OCI-LY1 (cell line): ENCODE measurements around the gene GPSM1.

Experiments
- H2AFZ ChIP-seq: fragments of 200-600 bp; sonication (generic), shearing (Covaris generic); 2 replicates; pipeline ENCODE4 v1.6.0; 2014; ENCODE audit warnings: antibody characterized with exemption, mild to moderate bottlenecking, low read length
- H3F3A ChIP-seq: fragments of 200-600 bp; sonication (generic), shearing (Covaris generic); 2 replicates; pipeline ENCODE4 v1.6.0; 2014; ENCODE audit warnings: mild to moderate bottlenecking, antibody characterized with exemption, low read length, moderate library complexity; ENCODE audit not compliant: insufficient read depth
- H3K27ac ChIP-seq: fragments of 200-600 bp; sonication (generic); 2 replicates; pipeline ENCODE4 v1.5.1; 2014; ENCODE audit warnings: low read length, mixed run types, mild to moderate bottlenecking, low read depth; ENCODE audit not compliant: poor library complexity, severe bottlenecking
- H3K27me3 ChIP-seq: fragments of 200-600 bp; sonication (generic); 2 replicates; pipeline ENCODE4 v1.6.0; 2014; ENCODE audit warnings: antibody characterized with exemption, mild to moderate bottlenecking, low read length, moderate library complexity; ENCODE audit not compliant: insufficient read depth
- H3K36me3 ChIP-seq: fragments of 200-600 bp; sonication (generic); 2 replicates; pipeline ENCODE4 v1.6.1; 2014; ENCODE audit warnings: mild to moderate bottlenecking, antibody characterized with exemption, low read length, moderate library complexity, mixed read lengths; ENCODE audit not compliant: insufficient read depth
- H3K4me1 ChIP-seq: fragments of 200-600 bp; sonication (generic); 2 replicates; pipeline ENCODE4 v1.5.1; 2014; ENCODE audit warnings: mild to moderate bottlenecking, low read length, moderate library complexity; ENCODE audit not compliant: insufficient read depth, severe bottlenecking
- H3K4me2 ChIP-seq: fragments of 200-600 bp; sonication (generic), shearing (Covaris generic); 2 replicates; pipeline ENCODE4 v1.6.1; 2014; ENCODE audit warnings: low read length
- H3K4me3 ChIP-seq: fragments of 200-600 bp; sonication (generic); 2 replicates; pipeline ENCODE4 v1.5.1; 2014; ENCODE audit warnings: low read length, low read depth, mild to moderate bottlenecking, mixed read lengths; ENCODE audit not compliant: poor library complexity, severe bottlenecking
- H3K79me2 ChIP-seq: fragments of 200-600 bp; shearing (Covaris generic); 2 replicates; pipeline ENCODE4 v1.6.1; 2016; ENCODE audit warnings: mixed run types, low read length, mixed read lengths; ENCODE audit not compliant: insufficient read depth
- H3K9ac ChIP-seq: fragments of 200-600 bp; sonication (generic), shearing (Covaris generic); 2 replicates; pipeline ENCODE4 v1.6.1; 2014; ENCODE audit warnings: mild to moderate bottlenecking, low read length, mixed read lengths
- H3K9me2 ChIP-seq: fragments of 200-600 bp; sonication (generic), shearing (Covaris generic); 2 replicates; pipeline ENCODE4 v1.6.1; 2014; ENCODE audit warnings: low read depth, mild to moderate bottlenecking, low read length, mixed read lengths
- H3K9me3 ChIP-seq: fragments of 200-600 bp; shearing (Covaris generic); 2 replicates; pipeline ENCODE4 v1.6.1; 2014; ENCODE audit warnings: low read length, mixed read lengths
- H4K20me1 ChIP-seq: fragments of 200-600 bp; sonication (generic), shearing (Covaris generic); 2 replicates; pipeline ENCODE4 v1.6.0; 2016; ENCODE audit warnings: mild to moderate bottlenecking, low read length; ENCODE audit not compliant: insufficient read depth
- CTCF ChIP-seq: fragments of 200-600 bp; sonication (generic), shearing (Covaris generic); IDR thresholded peaks from 2 replicates; pipeline ENCODE4 v1.5.1; 2017; ENCODE audit warnings: mild to moderate bottlenecking, antibody characterized with exemption, low read length, moderate library complexity, mixed read lengths
- EZH2 ChIP-seq: fragments of 200-600 bp; sonication (generic), shearing (Covaris generic); IDR thresholded peaks from 2 replicates; pipeline ENCODE4 v1.8.0; 2017; ENCODE audit warnings: borderline replicate concordance, mixed run types, mild to moderate bottlenecking, antibody characterized with exemption, low read length, moderate library complexity, mixed read lengths

Gene GPSM1

GRCh38 chr9:136328011-136328621, 777 bp downstream of the GPSM1 start:
- H3K9ac ChIP-seq: no peak overlapping the region
- H4K20me1 ChIP-seq: no peaks in the 10 kb centered on the region
- H2AFZ ChIP-seq: no peak overlapping the region
- no peaks in the 10 kb centered on the region for H3K4me1 ChIP-seq
- H3K4me3 ChIP-seq: no peak overlapping the region
- no peak for TF ChIP-seq CTCF
- no peak for TF ChIP-seq EZH2
- H3K4me2 ChIP-seq: no peak overlapping the region
- no peaks in the 10 kb centered on the region for H3K79me2 ChIP-seq
- no peaks in the 10 kb centered on the region for H3F3A ChIP-seq
- H3K27ac ChIP-seq: no peak overlapping the region
- H3K9me3 ChIP-seq: no peaks in the 10 kb centered on the region
- no peaks in the 10 kb centered on the region for H3K9me2 ChIP-seq
- H3K36me3 ChIP-seq: no peaks in the 10 kb centered on the region
- no peaks in the 10 kb centered on the region; the same call in 1 of the 2 replicates for H3K27me3 ChIP-seq

DNA sequence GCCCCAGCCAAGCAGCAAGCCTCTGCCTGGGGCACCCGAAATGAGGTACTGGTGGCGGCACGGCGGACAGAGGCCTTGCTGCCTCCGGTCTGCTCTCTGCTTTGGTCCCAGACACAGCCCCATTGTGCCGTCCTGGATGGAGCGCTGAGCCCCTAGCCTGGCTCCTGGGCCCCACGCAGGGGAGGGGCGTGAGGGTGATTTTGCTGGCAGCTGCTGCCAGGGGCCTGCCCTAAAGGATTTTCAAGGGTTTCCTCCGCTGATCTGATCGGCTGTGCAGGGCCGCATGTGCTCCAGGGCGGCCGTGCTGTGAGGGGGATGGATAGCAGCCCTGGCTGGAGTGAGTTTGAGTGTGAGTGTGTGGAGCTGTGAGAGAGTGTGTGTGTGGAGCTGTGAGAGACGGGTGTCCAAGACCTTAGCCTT, 1.3 kb downstream of the GPSM1 start:
- Histone ChIP-seq H4K20me1 (no peaks in the 10 kb centered on the region), H3K4me1 (no peaks in the 10 kb centered on the region)

GRCh38 chr9:136329211-136329627, 1.9 kb downstream of the GPSM1 start:
- no peaks in the 10 kb centered on the region for H3K9me3 ChIP-seq
- no peaks in the 10 kb centered on the region for H3K79me2 ChIP-seq
- H3K9me2 ChIP-seq: no peaks in the 10 kb centered on the region
- H3K4me3 ChIP-seq: no peak overlapping the region
- no peaks in the 10 kb centered on the region; the same call in 1 of the 2 replicates for H3K27me3 ChIP-seq
- H3K9ac ChIP-seq: no peak overlapping the region
- TF ChIP-seq CTCF (no peak), EZH2 (no peak)
- no peaks in the 10 kb centered on the region for H3K36me3 ChIP-seq
- H3K4me2 ChIP-seq: no peak overlapping the region
- no peak overlapping the region for H2AFZ ChIP-seq
- H3K27ac ChIP-seq: no peak overlapping the region
- H4K20me1 ChIP-seq: no peaks in the 10 kb centered on the region
- no peaks in the 10 kb centered on the region for H3K4me1 ChIP-seq
- H3F3A ChIP-seq: no peaks in the 10 kb centered on the region

More for the DNA sequence above, 1.3 kb downstream of the GPSM1 start:
- no peak for TF ChIP-seq CTCF
- TF ChIP-seq EZH2: no peak
- no peaks in the 10 kb centered on the region for H3K9me2 ChIP-seq
- no peaks in the 10 kb centered on the region; the same call in 1 of the 2 replicates for H3K27me3 ChIP-seq
- no peak overlapping the region for H2AFZ ChIP-seq
- H3K79me2 ChIP-seq: no peaks in the 10 kb centered on the region
- no peaks in the 10 kb centered on the region for H3K36me3 ChIP-seq
- no peak overlapping the region for H3K4me2 ChIP-seq
- no peak overlapping the region for H3K9ac ChIP-seq
- H3K9me3 ChIP-seq: no peaks in the 10 kb centered on the region
- no peak overlapping the region for H3K4me3 ChIP-seq
- no peak overlapping the region for H3K27ac ChIP-seq
- H3F3A ChIP-seq: no peaks in the 10 kb centered on the region
